CD14-positive monocyte (primary cell): ENCODE results near the gene STAMBPL1. TPM values are rescaled to one million over a fixed set of nuclear protein-coding genes. Genes with fewer than 3 reads are reported as not detected.
A peak's percentile ranks its signal among the peaks of the same experiment; 100 is the strongest.

ENCODE experiments used
- DNase-seq, 3 donors: peaks; one replicate each; pipeline ENCODE4 v3.0.0-alpha.2; 2011 to 2022
- H2AFZ ChIP-seq: 2 replicates; pipeline ENCODE4 v1.6.0; 2012; ENCODE audit warnings: mild to moderate bottlenecking, low read depth, low read length, inconsistent platforms; ENCODE audit not compliant: insufficient read depth, poor library complexity, severe bottlenecking
- H3K27ac ChIP-seq, 2 donors: 1 replicate in 1 of 2; 2 replicates in 1 of 2; pipeline ENCODE4 v1.5.1; 2012 to 2013; ENCODE audit warnings: low read length in 2 of 2, control low read depth in 1 of 2, inconsistent platforms in 1 of 2, low read depth in 1 of 2, mild to moderate bottlenecking in 1 of 2
- H3K27me3 ChIP-seq, 2 donors: one replicate each; pipeline versions ENCODE4 v1.6.0 to v1.6.1; 2011 to 2013; ENCODE audit warnings: low read length in 2 of 2; ENCODE audit not compliant: control insufficient read depth in 2 of 2, insufficient read depth in 2 of 2
- H3K36me3 ChIP-seq, 2 donors: replicated peaks in 1 of 2; 1 replicate in 1 of 2; 2 replicates in 1 of 2; pipeline versions ENCODE4 v1.5.1 to v1.6.1; 2012 to 2013; ENCODE audit warnings: low read length in 2 of 2, control low read depth in 1 of 2, inconsistent platforms in 1 of 2, mild to moderate bottlenecking in 1 of 2; ENCODE audit not compliant: insufficient read depth in 2 of 2, control insufficient read depth in 1 of 2
- H3K4me1 ChIP-seq, 2 donors: 1 replicate in 1 of 2; 2 replicates in 1 of 2; pipeline versions ENCODE4 v1.5.1 to v1.6.1; 2012 to 2013; ENCODE audit warnings: low read length in 2 of 2, control low read depth in 1 of 2, inconsistent platforms in 1 of 2, mild to moderate bottlenecking in 1 of 2, moderate library complexity in 1 of 2; ENCODE audit not compliant: insufficient read depth in 2 of 2, control insufficient read depth in 1 of 2
- H3K4me2 ChIP-seq: replicated peaks from 2 replicates; pipeline ENCODE3; 2012; ENCODE audit warnings: low read length, moderate library complexity, mild to moderate bottlenecking; ENCODE audit not compliant: poor library complexity, severe bottlenecking; ENCODE audit errors: extremely low read depth
- H3K4me3 ChIP-seq, 3 experiments: fragments of 200-600 bp in 1 of 3; sonication (generic) in 1 of 3; replicated peaks in 1 of 3; 1 replicate in 2 of 3; 2 replicates in 1 of 3; pipeline ENCODE4 v1.5.1; 2011 to 2013; ENCODE audit warnings: low read length in 3 of 3, mild to moderate bottlenecking in 3 of 3, control low read depth in 2 of 3, low read depth in 2 of 3, inconsistent platforms in 1 of 3, moderate library complexity in 1 of 3
- H3K79me2 ChIP-seq: 2 replicates; pipeline ENCODE4 v1.6.0; 2012; ENCODE audit warnings: mild to moderate bottlenecking, control low read depth, inconsistent platforms, low read length, moderate library complexity; ENCODE audit not compliant: insufficient read depth
- H3K9ac ChIP-seq: 2 replicates; pipeline ENCODE4 v1.6.0; 2017; ENCODE audit warnings: low read length, mild to moderate bottlenecking; ENCODE audit not compliant: insufficient read depth, poor library complexity, severe bottlenecking
- H3K9me3 ChIP-seq, 2 donors: replicated peaks in 1 of 2; 1 replicate in 1 of 2; 2 replicates in 1 of 2; pipeline versions ENCODE4 v1.5.1 to v1.6.1; 2012 to 2013; ENCODE audit warnings: low read length in 2 of 2, control low read depth in 1 of 2; ENCODE audit not compliant: control insufficient read depth in 1 of 2, insufficient read depth in 1 of 2
- H4K20me1 ChIP-seq: 2 replicates; pipeline ENCODE4 v1.6.0; 2012; ENCODE audit warnings: mild to moderate bottlenecking, low read length, control low read depth, moderate library complexity; ENCODE audit not compliant: insufficient read depth
- H3K27ac Mint-ChIP-seq, 7 donors: one replicate each; pipeline ENCODE4 v1.8.0; 2020; ENCODE audit warnings: mild to moderate bottlenecking in 7 of 7, mixed read lengths in 7 of 7, moderate library complexity in 6 of 7, inconsistent platforms in 2 of 7
- H3K27me3 Mint-ChIP-seq, 3 donors: one replicate each; pipeline ENCODE4 v1.8.0; 2021 to 2022; ENCODE audit warnings: low read depth in 3 of 3, mild to moderate bottlenecking in 3 of 3, mixed read lengths in 3 of 3, moderate library complexity in 3 of 3, inconsistent platforms in 1 of 3
- H3K36me3 Mint-ChIP-seq, 2 donors: one replicate each; pipeline ENCODE4 v1.8.0; 2020; ENCODE audit warnings: mixed read lengths in 2 of 2, inconsistent platforms in 1 of 2, mild to moderate bottlenecking in 1 of 2
- H3K4me1 Mint-ChIP-seq: one replicate; pipeline ENCODE4 v1.8.0; 2020; ENCODE audit warnings: mild to moderate bottlenecking, mixed read lengths
- H3K4me3 Mint-ChIP-seq, 2 donors: one replicate each; pipeline ENCODE4 v1.8.0; 2020; ENCODE audit warnings: mild to moderate bottlenecking in 2 of 2, mixed read lengths in 2 of 2, moderate library complexity in 1 of 2
- H3K9me3 Mint-ChIP-seq, 7 donors: one replicate each; pipeline ENCODE4 v1.8.0; 2020 to 2022; ENCODE audit warnings: mixed read lengths in 7 of 7, mild to moderate bottlenecking in 6 of 7, moderate library complexity in 6 of 7, inconsistent platforms in 2 of 7
- CTCF ChIP-seq: fragments of 200-600 bp; IDR thresholded peaks from one replicate; pipeline ENCODE4 v1.8.0; 2022; ENCODE audit warnings: antibody characterized with exemption, mild to moderate bottlenecking
- WGBS: methylation state at CpG from one replicate; pipeline ENCODE4 v1.1.5; 2013; ENCODE audit warnings: missing lambda C conversion rate; ENCODE audit not compliant: insufficient coverage; 5-methylcytosine and 5-hydroxymethylcytosine counted together
- intact Hi-C, 2 donors: fragments of 100-400 bp; cut with micrococcal nuclease; formaldehyde crosslinking; loops; one replicate each; pipeline versions ENCODE4 v1.15.0 to v1.15.1; 2023
- polyA plus RNA-seq, 3 donors: library from polyadenylated mRNA; depleted of rRNA in 1 of 3; unstranded in 2 of 3; stranded (reverse) in 1 of 3; fragments of 300-500 nt in 2 of 3; fragments of >200 nt in 1 of 3; fragmentation: Illumina TruSeq in 2 of 3; gene quantifications; 1 replicate in 2 of 3; 2 replicates in 1 of 3; pipeline ENCODE4 v1.2.3, GENCODE V29; 2012 to 2021

The STAMBPL1 gene
- polyA plus RNA-seq, 3 donors: 0.07 to 1.5 (median 0.10) TPM

GRCh38 chr10:88880282-88881076, 434 bp downstream of the STAMBPL1 start:
- no peaks in the 10 kb centered on the region for H3K27me3 Mint-ChIP-seq
- Histone ChIP-seq H3K9me3 (no peaks in the 10 kb centered on the region), H3K27ac (peak overlapping the region; percentile 91 to 92), H3K27me3 (no peaks in the 10 kb centered on the region), H3K36me3 (no peaks in the 10 kb centered on the region), H4K20me1 (no peaks in the 10 kb centered on the region), H3K4me2 (peak overlapping the region; percentile 91), H3K4me3 (peak overlapping the region; percentile 52 to 88 (median 86)), H3K4me1 (peaks cover 18 to 21% of the 10 kb centered on the region in 2 donors), H2AFZ (peak overlapping the region; percentile 95), H3K9ac (peak overlapping the region; percentile 79), H3K79me2 (peaks cover 6% of the 10 kb centered on the region)
- H3K36me3 Mint-ChIP-seq: no peaks in the 10 kb centered on the region
- H3K9me3 Mint-ChIP-seq: no peaks in the 10 kb centered on the region
- H3K4me1 Mint-ChIP-seq: peaks cover 26% of the 10 kb centered on the region
- WGBS: under 1% methylated on average over 80 of the region's 84 CpGs
- H3K27ac Mint-ChIP-seq: peak overlapping the region; percentile 91 to 95 (median 93)
- no peak for TF ChIP-seq CTCF
- H3K4me3 Mint-ChIP-seq: peak overlapping the region; percentile 94 to 96
- peak; percentile 80 to 83 (median 81) for DNase-seq
- intact Hi-C loops: loop anchor here in 1 of 2 donors (5.0 kb wide), 1 partner anchor 43 kb away; no protein-coding TSS in a partner anchor

GRCh38 chr10:88881320-88881719, 1.3 kb downstream of the STAMBPL1 start:
- intact Hi-C loops: loop anchor here in 1 of 2 donors (5.0 kb wide), 1 partner anchor 44 kb away; no protein-coding TSS in a partner anchor
- no peaks in the 10 kb centered on the region for H3K9me3 ChIP-seq
- DNase-seq: no peak
- Mint-ChIP-seq H3K36me3 (peaks cover 0 to 3% of the 10 kb centered on the region in 2 donors), H3K4me3 (peak overlapping the region; percentile 94 to 96), H3K27ac (peak overlapping the region in 3 of 7 donors; percentile 92 to 94 (median 94)), H3K9me3 (no peaks in the 10 kb centered on the region), H3K27me3 (no peaks in the 10 kb centered on the region), H3K4me1 (peaks cover 26% of the 10 kb centered on the region)
- peak overlapping the region; percentile 79 for H3K9ac ChIP-seq
- no peak for TF ChIP-seq CTCF
- H3K4me1 ChIP-seq: peaks cover 18 to 21% of the 10 kb centered on the region in 2 donors
- H3K27me3 ChIP-seq: no peaks in the 10 kb centered on the region
- peak overlapping the region; percentile 91 for H3K4me2 ChIP-seq
- no peaks in the 10 kb centered on the region for H3K36me3 ChIP-seq
- peak overlapping the region; percentile 52 to 88 (median 86) for H3K4me3 ChIP-seq
- H2AFZ ChIP-seq: peak overlapping the region; percentile 95
- WGBS: 0% methylated on average over 1 of the region's 6 CpGs
- H3K79me2 ChIP-seq: peaks cover 6% of the 10 kb centered on the region
- no peaks in the 10 kb centered on the region for H4K20me1 ChIP-seq
- peak overlapping the region in 1 of 2 donors; percentile 92 for H3K27ac ChIP-seq
